Measurements from ENCODE around the gene RELB. TPM values are rescaled to one million over a fixed set of nuclear protein-coding genes. Genes with fewer than 3 reads are reported as not detected.
"Not testable (repeated sequence)": the region's sequence is repeated elsewhere in the genome, so short reads cannot be mapped to it uniquely, and the experiment has no call there.

Gene RELB
- total RNA-seq, 1 experiment from 2014 or later: 4.5 TPM

DNA sequence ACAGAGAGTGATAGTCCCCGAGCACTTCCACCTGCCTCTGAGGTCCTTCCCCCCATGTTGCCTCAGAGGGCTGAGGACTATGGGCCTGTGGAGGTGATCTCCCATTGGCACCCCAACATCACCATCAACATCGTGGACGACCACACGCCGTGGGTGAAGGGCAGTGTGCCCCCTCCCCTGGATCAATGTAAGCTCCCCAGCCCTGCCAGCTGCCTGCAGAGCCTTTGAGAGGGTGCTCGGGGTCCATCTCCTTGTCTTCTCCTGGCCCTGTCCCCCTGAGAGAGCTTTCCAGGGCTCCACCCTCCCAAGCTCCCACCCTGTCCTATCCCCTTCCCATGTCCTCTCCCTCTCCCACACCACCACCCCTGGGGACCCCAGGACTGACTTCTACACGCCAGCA, 14.9 kb upstream of the RELB start:
- DNase-seq (ENCODE audit: low read depth): no peak

DNA sequence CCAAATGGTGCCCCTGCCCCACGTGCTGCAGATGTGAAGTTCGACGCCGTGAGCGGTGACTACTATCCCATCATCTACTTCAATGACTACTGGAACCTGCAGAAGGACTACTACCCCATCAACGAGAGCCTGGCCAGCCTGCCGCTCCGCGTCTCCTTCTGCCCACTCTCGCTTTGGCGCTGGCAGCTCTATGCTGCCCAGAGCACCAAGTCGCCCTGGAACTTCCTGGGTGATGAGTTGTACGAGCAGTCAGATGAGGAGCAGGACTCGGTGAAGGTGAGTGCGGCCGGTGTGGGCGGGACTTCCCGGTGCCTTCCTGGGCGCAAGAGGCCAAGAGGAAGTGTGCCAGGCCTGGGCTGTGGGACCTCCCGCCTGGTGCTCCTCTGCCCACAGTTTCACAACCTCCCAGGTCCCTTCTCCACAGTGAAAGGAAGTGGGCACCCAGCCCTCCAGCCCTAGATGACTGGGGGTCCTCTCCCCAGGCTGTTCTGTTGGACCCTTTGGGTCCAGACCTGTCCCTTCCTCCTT, 14.1 kb upstream of the RELB start:
- DNase-seq (ENCODE audit: low read depth): no peak

- no peak for DNase-seq (ENCODE audit: low read depth)
Observed at GRCh38 chr19:44988273-44988672, 13.0 kb upstream of the RELB start.

- peak; percentile 51 for DNase-seq (ENCODE audit: low read depth)
Observed at GRCh38 chr19:44988896-44989556, 12.2 kb upstream of the RELB start.

- DNase-seq (ENCODE audit: low read depth): no peak
Observed at GRCh38 chr19:44990459-44990858, 10.8 kb upstream of the RELB start.

- DNase-seq (ENCODE audit: low read depth): no peak
Observed at GRCh38 chr19:44990966-44991365, 10.3 kb upstream of the RELB start.

- no peak for DNase-seq (ENCODE audit: low read depth)
Observed at GRCh38 chr19:44992336-44993163, 8.7 kb upstream of the RELB start.

GRCh38 chr19:44993526-44993925, 7.7 kb upstream of the RELB start:
- no peak for DNase-seq (ENCODE audit: low read depth)

GRCh38 chr19:44993926-44994537, 7.2 kb upstream of the RELB start:
- no peak for DNase-seq (ENCODE audit: low read depth)

DNA sequence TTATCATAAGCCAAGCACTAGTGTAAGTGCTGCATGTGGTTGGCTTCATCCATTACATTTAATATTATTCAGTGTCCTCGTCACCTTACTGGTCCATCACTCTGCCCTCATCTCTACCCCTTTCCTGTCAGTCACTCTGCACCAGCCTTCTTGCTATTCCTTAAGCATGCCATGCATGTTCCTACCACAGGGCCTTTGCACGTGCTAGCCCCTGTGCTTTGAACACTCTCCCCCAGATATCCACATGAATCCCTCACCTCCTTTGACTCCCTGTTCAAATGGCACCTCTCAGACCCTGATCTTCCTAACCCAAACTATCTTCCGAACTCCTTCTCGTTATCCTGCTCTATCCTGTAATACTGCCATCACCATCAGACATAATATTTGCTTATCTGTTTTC, 3.2 kb upstream of the RELB start:
- DNase-seq (ENCODE audit: low read depth): no peak

- DNase-seq (ENCODE audit: low read depth): not testable (repeated sequence)
Observed at GRCh38 chr19:44999131-44999925, 1.9 kb upstream of the RELB start.

- DNase-seq (ENCODE audit: low read depth): not testable (repeated sequence)
Observed at GRCh38 chr19:45000665-45001064, 599 bp upstream of the RELB start.

DNA sequence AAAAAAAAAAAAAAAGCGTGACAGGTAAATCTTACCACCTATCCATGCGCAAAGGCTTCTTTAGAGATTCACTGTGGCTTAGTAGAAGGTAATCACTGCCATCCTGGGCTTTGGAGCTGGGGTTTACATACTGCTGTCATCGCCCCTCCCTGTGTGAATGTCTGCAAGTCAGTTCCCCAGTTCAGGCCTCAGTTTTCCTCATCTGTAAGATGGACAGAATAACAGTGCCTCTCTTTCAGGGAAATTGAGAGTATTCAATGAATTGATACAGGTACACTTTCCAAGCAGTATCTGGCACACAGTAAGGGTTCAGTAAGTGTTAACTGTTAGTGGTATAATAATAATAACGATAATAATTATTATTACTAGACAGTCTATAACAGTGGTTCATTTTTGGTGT, 2.2 kb downstream of the RELB start:
- DNase-seq (ENCODE audit: low read depth): no peak

DNA sequence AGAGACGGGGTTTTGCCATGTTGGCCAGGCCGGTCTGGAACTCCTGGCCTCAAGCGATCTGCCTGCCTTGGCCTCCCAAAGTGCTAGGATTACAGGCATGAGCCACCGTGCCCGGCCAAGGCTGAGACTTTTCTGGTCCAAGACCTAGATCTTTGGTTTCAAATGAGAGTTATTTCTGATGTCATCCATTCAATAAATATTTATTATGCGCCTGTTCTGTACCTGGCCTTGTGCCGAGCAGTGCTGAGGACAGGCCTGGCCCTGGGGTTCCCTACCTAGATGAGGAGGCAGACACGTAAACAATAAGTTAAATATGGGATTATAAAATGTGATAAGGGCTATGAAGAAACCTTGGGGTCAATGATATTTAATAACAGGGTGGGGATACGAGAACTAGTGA, 4.5 kb downstream of the RELB start:
- no peak for DNase-seq (ENCODE audit: low read depth)

GRCh38 chr19:45008552-45008951, 7.3 kb downstream of the RELB start:
- no peak for DNase-seq (ENCODE audit: low read depth)

DNA sequence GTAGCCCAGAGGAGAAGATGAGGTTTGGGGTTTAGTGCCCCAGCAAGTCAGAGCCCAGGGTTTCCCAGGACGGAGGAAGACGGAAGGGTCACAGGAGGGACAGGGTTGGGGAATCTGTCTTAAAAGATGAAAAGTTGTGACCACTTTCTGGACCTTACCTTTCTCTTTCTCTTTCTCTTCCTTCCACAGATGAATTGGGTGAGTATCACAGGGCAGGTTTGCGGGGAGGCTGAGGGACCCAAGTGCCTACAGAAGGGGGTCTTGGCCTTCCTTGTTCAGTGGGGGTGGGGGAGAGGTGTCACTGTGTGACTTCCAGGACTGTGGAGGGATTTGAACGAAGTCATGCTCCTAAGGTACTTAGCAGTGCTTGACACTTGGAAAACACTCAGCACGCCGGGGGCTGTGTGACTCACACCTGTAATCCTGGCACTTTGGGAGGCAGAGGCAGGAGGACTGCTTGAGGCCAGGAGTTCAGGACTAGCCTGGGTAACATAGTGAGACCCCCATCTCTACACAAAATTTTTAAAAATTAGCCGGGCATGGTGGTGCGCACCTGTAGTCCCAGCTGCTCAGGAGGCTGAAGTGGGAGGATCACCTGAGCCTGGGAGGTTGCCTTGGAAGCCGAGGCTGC, 8.5 kb downstream of the RELB start:
- no peak for DNase-seq (ENCODE audit: low read depth)

GRCh38 chr19:45010306-45010705, 9.0 kb downstream of the RELB start:
- no peak for DNase-seq (ENCODE audit: low read depth)

DNA sequence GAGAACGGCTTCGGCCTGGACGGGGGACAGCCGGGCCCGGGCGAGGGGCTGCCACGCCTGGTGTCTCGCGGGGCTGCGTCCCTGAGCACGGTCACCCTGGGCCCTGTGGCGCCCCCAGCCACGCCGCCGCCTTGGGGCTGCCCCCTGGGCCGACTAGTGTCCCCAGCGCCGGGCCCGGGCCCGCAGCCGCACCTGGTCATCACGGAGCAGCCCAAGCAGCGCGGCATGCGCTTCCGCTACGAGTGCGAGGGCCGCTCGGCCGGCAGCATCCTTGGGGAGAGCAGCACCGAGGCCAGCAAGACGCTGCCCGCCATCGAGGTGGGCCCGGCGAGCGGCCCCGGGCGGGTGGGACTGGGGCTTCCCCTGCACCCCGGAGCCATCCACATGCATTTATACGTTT, 10.7 kb downstream of the RELB start:
- no peak for DNase-seq (ENCODE audit: low read depth)

DNA sequence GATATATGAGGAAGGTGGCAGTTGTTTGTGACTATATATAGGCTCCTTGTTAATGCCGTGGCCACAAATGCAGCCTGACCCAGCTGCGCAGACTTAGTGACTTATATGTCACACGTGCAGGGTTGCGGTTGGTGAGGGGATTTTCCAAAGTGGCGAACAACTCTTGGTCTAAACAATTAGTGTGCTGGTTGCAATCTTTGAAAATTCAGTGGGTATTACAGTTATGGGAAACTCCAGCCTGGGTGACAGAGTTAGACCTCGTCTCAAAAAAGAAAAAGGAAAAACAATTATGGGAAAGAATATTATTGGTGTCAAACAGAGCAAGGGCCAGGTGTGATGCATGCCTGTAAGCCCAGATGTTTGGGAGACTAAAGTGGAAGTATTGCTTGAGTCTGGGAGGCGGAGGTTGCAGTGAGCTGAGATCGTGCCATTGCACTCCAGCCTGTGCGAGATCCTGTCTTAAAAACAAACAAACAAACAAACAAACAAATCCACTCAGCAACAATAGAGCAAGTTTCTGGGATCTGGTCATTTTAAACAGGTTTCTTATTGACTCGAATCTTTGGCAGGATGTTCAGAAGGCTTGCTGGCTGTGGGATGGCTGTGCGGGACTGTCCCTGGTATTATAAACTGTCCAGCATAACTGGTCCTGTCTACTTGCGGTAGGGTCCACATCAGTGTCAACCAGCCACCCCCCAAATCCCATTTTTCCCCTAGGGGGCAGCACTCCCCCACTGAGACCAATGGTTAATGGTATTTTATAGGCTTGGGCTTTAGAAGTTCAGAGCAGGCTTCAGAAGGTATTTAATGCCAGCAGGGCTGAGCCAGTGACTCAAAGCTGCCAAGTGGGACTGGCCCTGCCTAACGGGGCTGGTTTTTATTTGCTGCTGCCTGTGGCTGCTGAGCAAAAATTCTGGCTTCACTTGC, 15.4 kb downstream of the RELB start:
- DNase-seq (ENCODE audit: low read depth): peak; percentile 80

GRCh38 chr19:45019187-45019586, 17.9 kb downstream of the RELB start:
- no peak for DNase-seq (ENCODE audit: low read depth)

Data from LHCN-M2 (cell line).